ENCODE data around the gene TYW5.

The TYW5 gene

DNA sequence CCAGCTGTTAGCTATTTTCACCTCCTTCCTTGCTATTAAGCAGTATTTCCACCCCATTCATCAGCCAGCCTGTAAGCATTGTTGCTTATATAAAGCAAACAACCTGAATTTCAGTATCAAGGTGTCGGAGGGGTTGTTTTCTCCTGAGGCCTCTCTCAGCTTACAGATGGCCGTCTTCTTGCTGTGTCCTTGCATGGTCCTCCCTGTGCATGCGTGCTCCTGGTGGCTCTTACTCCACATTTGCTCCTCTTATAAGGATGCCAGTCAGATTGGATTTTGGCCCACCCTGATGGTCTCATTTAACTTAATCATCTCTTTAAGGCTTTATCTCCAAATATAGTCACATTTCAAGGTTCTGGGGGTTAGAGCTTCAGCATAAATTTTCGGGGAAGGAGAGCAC lies 2.7 kb upstream of the TYW5 start:
- no peak overlapping the region for H3K27ac ChIP-seq
- TF ChIP-seq ZFX (IDR thresholded peaks at IDR 0.05; ENCODE audit: borderline replicate concordance): no peak
- TF ChIP-seq, protein P1, sequence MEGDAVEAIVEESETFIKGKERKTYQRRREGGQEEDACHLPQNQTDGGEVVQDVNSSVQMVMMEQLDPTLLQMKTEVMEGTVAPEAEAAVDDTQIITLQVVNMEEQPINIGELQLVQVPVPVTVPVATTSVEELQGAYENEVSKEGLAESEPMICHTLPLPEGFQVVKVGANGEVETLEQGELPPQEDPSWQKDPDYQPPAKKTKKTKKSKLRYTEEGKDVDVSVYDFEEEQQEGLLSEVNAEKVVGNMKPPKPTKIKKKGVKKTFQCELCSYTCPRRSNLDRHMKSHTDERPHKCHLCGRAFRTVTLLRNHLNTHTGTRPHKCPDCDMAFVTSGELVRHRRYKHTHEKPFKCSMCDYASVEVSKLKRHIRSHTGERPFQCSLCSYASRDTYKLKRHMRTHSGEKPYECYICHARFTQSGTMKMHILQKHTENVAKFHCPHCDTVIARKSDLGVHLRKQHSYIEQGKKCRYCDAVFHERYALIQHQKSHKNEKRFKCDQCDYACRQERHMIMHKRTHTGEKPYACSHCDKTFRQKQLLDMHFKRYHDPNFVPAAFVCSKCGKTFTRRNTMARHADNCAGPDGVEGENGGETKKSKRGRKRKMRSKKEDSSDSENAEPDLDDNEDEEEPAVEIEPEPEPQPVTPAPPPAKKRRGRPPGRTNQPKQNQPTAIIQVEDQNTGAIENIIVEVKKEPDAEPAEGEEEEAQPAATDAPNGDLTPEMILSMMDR (IDR thresholded peaks at IDR 0.05): no peak

DNA sequence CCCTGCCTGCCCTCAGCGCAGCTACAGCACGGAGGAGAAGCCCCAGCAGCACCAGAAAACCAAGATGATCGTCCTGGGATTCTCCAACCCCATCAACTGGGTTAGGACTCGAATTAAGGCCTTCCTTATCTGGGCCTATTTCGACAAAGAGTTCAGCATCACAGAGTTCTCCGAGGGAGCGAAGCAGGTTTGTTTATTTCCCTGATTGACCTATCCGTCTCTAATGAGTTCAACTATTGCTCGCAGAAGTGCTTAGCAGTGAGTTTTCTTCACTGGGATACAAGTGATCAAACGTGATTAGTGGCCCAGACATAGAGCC lies 730 bp upstream of the TYW5 start:
- no peak for TF ChIP-seq ZFX (IDR thresholded peaks at IDR 0.05; ENCODE audit: borderline replicate concordance)
- TF ChIP-seq, protein P1 (IDR thresholded peaks at IDR 0.05): no peak
- H3K27ac ChIP-seq: peak overlapping the region; percentile 91

GRCh38 chr2:199955007-199955338 lies 318 bp downstream of the TYW5 start:
- H3K27ac ChIP-seq: peak overlapping the region; percentile 91
- TF ChIP-seq, protein P1 (IDR thresholded peaks at IDR 0.05): no peak
- TF ChIP-seq ZFX (IDR thresholded peaks at IDR 0.05; ENCODE audit: borderline replicate concordance): no peak

DNA sequence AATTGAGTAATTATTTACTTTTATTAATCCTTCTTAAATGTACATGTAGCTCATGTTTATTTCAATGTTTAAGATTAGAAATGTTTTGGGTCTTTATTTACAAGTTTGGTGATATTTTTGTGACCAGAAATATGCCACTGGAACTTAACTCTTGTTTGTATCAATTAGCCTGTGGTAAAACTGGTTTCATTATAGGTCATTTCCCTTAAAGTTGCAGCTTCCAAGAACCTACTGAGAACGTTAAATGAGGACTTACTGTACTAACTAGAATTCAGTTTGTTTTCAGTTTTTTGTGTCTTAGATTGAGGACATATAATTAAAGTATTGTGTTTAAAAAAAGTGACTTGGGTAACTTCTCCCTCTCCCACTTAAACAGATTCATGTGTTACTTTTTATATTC lies 4.3 kb downstream of the TYW5 start:
- H3K27ac ChIP-seq: no peak overlapping the region
- TF ChIP-seq, protein P1 (IDR thresholded peaks at IDR 0.05): no peak
- no peak for TF ChIP-seq ZFX (IDR thresholded peaks at IDR 0.05; ENCODE audit: borderline replicate concordance)

DNA sequence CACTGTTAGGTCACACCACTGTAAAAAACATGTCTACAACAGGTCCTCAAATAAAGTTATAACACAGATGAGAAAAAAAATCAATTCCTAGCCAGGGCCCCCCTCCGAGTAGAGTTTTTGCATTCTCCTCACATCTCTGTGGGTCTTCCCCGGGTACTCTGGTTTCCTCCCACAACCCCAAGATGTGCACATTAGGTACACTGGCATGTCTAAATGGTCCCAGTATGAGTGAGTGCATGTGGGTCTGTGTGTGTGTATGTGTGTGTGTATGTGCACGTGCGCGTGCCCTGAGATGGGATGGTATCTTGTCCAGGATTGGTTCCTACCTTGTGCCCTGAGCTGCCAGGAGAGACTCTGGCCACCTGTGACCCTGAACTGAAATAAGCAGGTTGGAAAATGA lies 4.9 kb downstream of the TYW5 start:
- no peak for TF ChIP-seq ZFX (IDR thresholded peaks at IDR 0.05; ENCODE audit: borderline replicate concordance)
- TF ChIP-seq, protein P1 (IDR thresholded peaks at IDR 0.05): no peak
- no peak overlapping the region for H3K27ac ChIP-seq

DNA sequence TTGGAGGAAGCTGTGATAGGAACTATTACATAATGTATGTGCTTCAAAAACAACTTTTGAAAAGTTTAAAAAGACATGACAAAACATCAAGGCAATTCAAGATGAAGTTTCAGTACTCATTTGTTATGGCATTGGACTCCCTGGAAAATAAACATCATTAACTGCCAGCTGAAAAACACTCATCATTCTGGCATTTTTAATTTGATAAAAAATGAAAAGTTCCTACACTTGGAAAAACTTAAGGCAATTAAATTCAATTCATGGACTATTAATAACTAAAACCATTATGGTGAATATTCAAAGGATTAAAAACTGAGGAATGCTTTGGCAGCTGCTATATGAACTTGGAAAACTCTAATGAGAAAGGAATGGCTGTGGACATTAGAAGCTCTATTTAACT lies 8.5 kb downstream of the TYW5 start:
- no peak for TF ChIP-seq ZFX (IDR thresholded peaks at IDR 0.05; ENCODE audit: borderline replicate concordance)
- TF ChIP-seq, protein P1 (IDR thresholded peaks at IDR 0.05): no peak
- no peak overlapping the region for H3K27ac ChIP-seq

- TF ChIP-seq, protein P1 (IDR thresholded peaks at IDR 0.05): no peak
- no peak for TF ChIP-seq ZFX (IDR thresholded peaks at IDR 0.05; ENCODE audit: borderline replicate concordance)
- H3K27ac ChIP-seq: no peak overlapping the region
Observed at GRCh38 chr2:199946196-199946595, 9.1 kb downstream of the TYW5 start.
